Activated CD8-positive, alpha-beta memory T cell treated with anti-CD3 and anti-CD28 coated beads, Interleukin-2, amount 50 U/mL, for 1 hour (primary cell): Measurements from ENCODE around the gene COMTD1.
"Not testable (repeated sequence)": the region's sequence is repeated elsewhere in the genome, so short reads cannot be mapped to it uniquely, and the experiment has no call there.

Source experiments
- DNase-seq: peaks from one replicate; pipeline ENCODE4 v3.0.0-alpha.2; 2020; ENCODE audit errors: extremely low read depth

The COMTD1 gene

DNA sequence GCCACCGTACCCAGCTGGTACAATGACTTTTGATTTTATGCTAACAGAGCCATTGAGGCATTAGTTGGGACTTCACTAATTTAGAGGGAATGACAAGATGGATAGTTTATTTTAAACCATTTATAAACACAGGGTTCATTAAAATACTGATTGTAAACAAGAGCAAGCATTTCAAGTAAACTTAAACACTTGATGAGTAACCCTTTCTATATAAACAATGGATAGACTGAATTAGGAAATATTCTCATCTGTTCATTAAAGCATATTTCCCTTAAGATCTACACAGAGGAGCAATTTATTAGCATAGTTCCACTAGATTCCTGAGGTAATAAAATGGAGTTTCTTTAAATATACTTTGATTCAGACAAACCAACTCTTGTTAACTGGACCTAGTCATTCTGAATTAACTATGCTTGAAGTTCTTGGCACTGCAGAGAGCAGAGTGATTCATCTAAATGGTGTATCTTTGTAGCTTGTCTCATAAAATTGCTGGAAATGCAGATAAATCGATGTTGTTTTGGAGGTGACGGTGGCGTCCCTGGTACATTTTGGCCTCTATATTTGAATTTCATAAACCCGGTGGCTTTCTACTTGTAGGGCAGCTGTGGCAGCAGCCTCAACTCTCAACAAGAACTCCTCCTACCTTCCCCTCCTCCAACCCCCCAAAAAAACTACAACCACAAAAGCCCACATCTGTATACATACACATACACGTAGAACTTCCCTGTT is 40.6 kb downstream of the COMTD1 start:
- no peak for DNase-seq

- DNase-seq, result not testable (repeated sequence)
Measured at GRCh38 chr10:75194625-75195024, 41.1 kb downstream of the COMTD1 start.

DNA sequence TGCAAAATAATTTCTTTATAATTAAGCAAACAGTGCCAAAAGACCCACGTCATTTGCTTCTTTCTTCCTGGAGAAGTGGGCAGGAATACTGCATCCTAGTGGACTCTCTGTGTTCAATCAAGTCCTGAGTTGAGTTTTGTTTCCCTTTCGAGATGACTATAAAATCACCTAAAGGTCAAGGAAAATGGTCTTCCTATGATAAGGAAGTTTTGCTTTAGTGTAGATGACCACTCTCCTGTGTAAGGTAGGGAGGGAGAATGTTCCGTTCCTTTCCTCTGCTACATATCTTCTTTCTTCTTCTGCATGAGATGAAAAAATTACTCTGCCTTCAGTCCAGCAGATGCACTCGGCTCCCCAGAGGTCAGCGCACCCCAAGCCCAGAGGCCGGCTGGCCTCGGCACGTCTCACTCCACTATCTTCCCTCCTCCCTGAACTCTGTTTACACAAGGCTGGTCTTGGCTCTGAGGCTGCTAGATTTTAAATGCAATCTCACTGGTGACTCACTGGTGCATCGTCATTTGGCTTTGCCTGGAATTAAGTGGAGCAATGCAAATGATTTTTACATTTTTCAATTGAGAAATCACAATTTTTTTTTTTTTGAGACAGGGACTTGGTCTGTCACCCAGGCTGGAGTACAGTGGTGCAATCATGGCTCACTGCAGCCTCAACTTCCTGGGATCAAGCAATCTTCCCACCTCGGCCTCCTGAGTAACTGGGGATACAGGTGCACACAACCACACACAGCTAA is 43.8 kb downstream of the COMTD1 start:
- DNase-seq, result no peak

DNA sequence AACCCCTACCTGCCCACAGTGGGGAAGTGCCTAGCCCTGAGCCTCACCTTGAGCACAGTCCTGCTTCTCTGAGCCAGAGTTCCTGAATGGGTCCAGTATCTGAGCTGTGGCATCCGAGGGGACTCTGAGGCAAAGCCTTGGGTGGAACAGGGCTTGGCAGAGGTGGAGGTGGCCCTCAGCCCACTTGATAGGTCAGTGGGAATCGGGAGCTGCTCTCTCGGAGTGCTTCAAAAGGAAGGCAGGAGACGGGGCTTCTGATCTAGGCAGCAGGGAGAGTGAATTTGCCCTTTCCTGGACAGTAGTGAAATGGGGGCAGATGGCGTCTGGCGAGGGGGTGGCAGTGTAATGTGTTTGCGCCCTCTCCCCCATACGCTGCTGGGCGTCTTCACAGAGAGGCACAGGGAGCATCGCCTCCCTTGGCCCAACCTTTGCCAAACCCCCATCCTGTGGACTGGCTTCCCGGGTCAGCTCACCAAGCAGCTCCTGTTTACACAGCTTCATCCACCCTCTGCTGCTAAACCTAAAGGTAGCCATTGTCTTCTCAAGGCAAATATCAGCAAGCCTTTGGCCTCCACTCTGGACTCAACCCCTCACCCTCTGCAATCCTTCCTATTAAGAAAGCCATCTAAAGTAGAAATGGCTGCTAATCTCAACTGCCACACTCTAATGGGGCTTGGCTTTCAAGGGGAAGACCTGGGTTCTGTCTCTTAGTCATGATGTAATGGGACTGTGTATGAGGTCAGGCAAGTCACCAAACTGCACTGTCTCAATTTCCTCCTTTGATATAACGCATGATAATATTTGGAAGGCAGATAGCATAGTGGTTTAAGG is 46.3 kb downstream of the COMTD1 start:
- no peak for DNase-seq

- DNase-seq, result not testable (repeated sequence)
Measured at GRCh38 chr10:75188522-75188921, 47.2 kb downstream of the COMTD1 start.

GRCh38 chr10:75187961-75188426 is 47.8 kb downstream of the COMTD1 start:
- DNase-seq, result peak; percentile 51

DNA sequence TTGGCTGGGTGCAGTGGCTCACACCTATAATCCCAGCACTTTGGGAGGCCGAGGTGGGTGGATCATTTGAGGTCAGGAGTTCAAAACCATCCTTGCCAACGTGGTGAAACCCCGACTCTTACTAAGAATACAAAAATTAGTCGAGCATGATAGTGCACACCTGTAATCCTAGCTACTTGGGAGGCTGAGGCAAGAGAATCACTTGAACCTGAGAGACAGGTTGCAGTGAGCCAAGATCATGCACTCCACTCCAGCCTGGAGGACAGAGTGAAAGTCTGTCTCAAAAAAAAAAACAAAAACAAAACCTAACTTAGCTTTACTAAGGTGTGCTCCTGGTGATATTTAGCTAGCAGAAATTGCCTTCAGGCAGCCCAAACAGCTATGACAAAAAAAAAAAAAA is 49.4 kb downstream of the COMTD1 start:
- DNase-seq, result no peak
